HL-60 (cell line): Measurements from ENCODE around the gene LRRC71.

Experiments used
- DNase-seq, 2 experiments: peaks; one replicate each; pipeline ENCODE4 v3.0.0-alpha.2; 2010 to 2020; ENCODE audit warnings: low read depth in 1 of 2, low spot score in 1 of 2
- H3K27ac ChIP-seq: fragments of 250-450 bp; sonication (Bioruptor Pico); replicated peaks from 2 replicates; pipeline ENCODE4 v1.5.1; 2020; ENCODE audit warnings: mild to moderate bottlenecking, moderate library complexity
- H3K27me3 ChIP-seq: fragments of 250-450 bp; sonication (Bioruptor Pico); 2 replicates; pipeline ENCODE4 v1.5.1; 2021; ENCODE audit warnings: mild to moderate bottlenecking, moderate library complexity; ENCODE audit not compliant: insufficient read depth, poor library complexity, severe bottlenecking
- H3K4me3 ChIP-seq: replicated peaks from 2 replicates; pipeline ENCODE4 v1.5.1; 2011; ENCODE audit warnings: mild to moderate bottlenecking, control low read depth, low read length; ENCODE audit not compliant: insufficient read depth
- CTCF ChIP-seq: IDR thresholded peaks from one replicate; pipeline ENCODE4 v1.5.1; 2011; ENCODE audit warnings: low read length, control low read depth, inconsistent platforms; ENCODE audit not compliant: insufficient read depth
- GABPA ChIP-seq: IDR thresholded peaks from 2 replicates; pipeline ENCODE4 v1.6.1; 2012; ENCODE audit warnings: low read depth
- POLR2AphosphoS5 ChIP-seq: IDR thresholded peaks from 2 replicates; pipeline ENCODE4 v1.6.1; 2012; ENCODE audit warnings: low read depth
- REST ChIP-seq: IDR thresholded peaks from 2 replicates; pipeline ENCODE4 v1.6.1; 2012; ENCODE audit warnings: low read depth; ENCODE audit not compliant: insufficient replicate concordance
- SPI1 ChIP-seq: IDR thresholded peaks from 2 replicates; pipeline ENCODE4 v1.6.1; 2012; ENCODE audit warnings: low read depth, mild to moderate bottlenecking, borderline replicate concordance

LRRC71 gene

GRCh38 chr1:156912861-156913808 lies 7.3 kb upstream of the LRRC71 start:
- DNase-seq = no peak
- Histone ChIP-seq H3K27me3 (no peaks in the 10 kb centered on the region), H3K27ac (no peak overlapping the region), H3K4me3 (no peak overlapping the region)
- TF ChIP-seq SPI1 (no peak), CTCF (no peak), GABPA (no peak), REST (no peak), POLR2AphosphoS5 (no peak)

- TF ChIP-seq SPI1 (no peak), CTCF (no peak), REST (no peak), GABPA (no peak), POLR2AphosphoS5 (no peak)
- H3K27me3 ChIP-seq = peaks cover 5% of the 10 kb centered on the region
- no peak overlapping the region for H3K4me3 ChIP-seq
- DNase-seq = no peak
- no peak overlapping the region for H3K27ac ChIP-seq
Observed at GRCh38 chr1:156913809-156914387, 6.5 kb upstream of the LRRC71 start.

GRCh38 chr1:156914440-156914856 lies 6.0 kb upstream of the LRRC71 start:
- H3K4me3 ChIP-seq = no peak overlapping the region
- TF ChIP-seq POLR2AphosphoS5 (no peak), SPI1 (no peak), CTCF (no peak), REST (no peak), GABPA (no peak)
- peaks cover 10% of the 10 kb centered on the region for H3K27me3 ChIP-seq
- no peak for DNase-seq
- no peak overlapping the region for H3K27ac ChIP-seq
